IMR-90 (cell line): ENCODE results near the gene NACC2. TPM values are rescaled to one million over a fixed set of nuclear protein-coding genes. Genes with fewer than 3 reads are reported as not detected.

ENCODE experiments used
- ATAC-seq: fragments of 200-7000 bp; cut with Tn5 transposase; 2 replicates; pipeline ENCODE4 v1.9.1; 2020; ENCODE audit warnings: low read depth, mild to moderate bottlenecking, moderate library complexity
- BruUV-seq: library from RNA; stranded (reverse); fragments of 400-500 nt; replicated peaks from 2 replicates; lab custom pipeline; 2021; lab: Mats Ljungman, UMichigan
- CTCF ChIA-PET: fragments of 300-600 bp; formaldehyde crosslinking; extraction: SDS; loops from one replicate; lab custom pipeline; 2021; ENCODE audit warnings: antibody characterized with exemption; lab: Yijun Ruan, JAX
- POLR2A ChIA-PET: fragments of 300-600 bp; sonication (Branson Sonifier 250); formaldehyde crosslinking; loops from one replicate; lab custom pipeline; 2022; ENCODE audit warnings: antibody characterized with exemption; ENCODE audit not compliant: unreplicated experiment; lab: Charles Lee
- DNase-seq: peaks from one replicate; pipeline ENCODE4 v3.0.0; 2013
- H2AFZ ChIP-seq: replicated peaks from 2 replicates; pipeline ENCODE3; 2013; ENCODE audit warnings: low read length, mild to moderate bottlenecking; ENCODE audit not compliant: poor library complexity
- H2AK5ac ChIP-seq: 2 replicates; pipeline ENCODE4 v1.6.1; 2013; ENCODE audit warnings: low read depth, low read length, inconsistent platforms
- H2AK9ac ChIP-seq: replicated peaks from 2 replicates; pipeline ENCODE3; 2013; ENCODE audit warnings: mild to moderate bottlenecking, low read depth, low read length, moderate library complexity; ENCODE audit not compliant: poor library complexity
- H2BK120ac ChIP-seq: 2 replicates; pipeline ENCODE4 v1.6.1; 2013; ENCODE audit warnings: low read depth, low read length, inconsistent platforms
- H2BK15ac ChIP-seq: 3 replicates; pipeline ENCODE4 v1.6.1; 2013; ENCODE audit warnings: low read depth, low read length, inconsistent platforms
- H2BK20ac ChIP-seq: 2 replicates; pipeline ENCODE4 v1.6.1; 2013; ENCODE audit warnings: low read depth, mild to moderate bottlenecking, inconsistent platforms, low read length, moderate library complexity
- H2BK5ac ChIP-seq: 2 replicates; pipeline ENCODE4 v1.6.1; 2013; ENCODE audit warnings: mild to moderate bottlenecking, low read depth, low read length, inconsistent platforms; ENCODE audit not compliant: poor library complexity, severe bottlenecking
- H3K14ac ChIP-seq: replicated peaks from 2 replicates; pipeline ENCODE4 v1.6.1; 2013; ENCODE audit warnings: low read depth, low read length, inconsistent platforms
- H3K18ac ChIP-seq: 2 replicates; pipeline ENCODE4 v1.6.1; 2013; ENCODE audit warnings: low read depth, low read length, control low read depth
- H3K23ac ChIP-seq: 2 replicates; pipeline ENCODE4 v1.6.1; 2013; ENCODE audit warnings: low read depth, low read length, inconsistent platforms
- H3K27ac ChIP-seq: 2 replicates; pipeline ENCODE4 v1.5.1; 2013; ENCODE audit warnings: mild to moderate bottlenecking, control low read depth, low read length; ENCODE audit not compliant: insufficient read depth
- H3K27me3 ChIP-seq: 2 replicates; pipeline ENCODE4 v1.6.1; 2013; ENCODE audit warnings: low read length; ENCODE audit not compliant: control insufficient read depth, insufficient read depth
- H3K36me3 ChIP-seq: 2 replicates; pipeline ENCODE4 v1.6.1; 2013; ENCODE audit warnings: low read length, mixed read lengths; ENCODE audit not compliant: control insufficient read depth, insufficient read depth
- H3K4ac ChIP-seq: 2 replicates; pipeline ENCODE4 v1.6.1; 2013; ENCODE audit warnings: low read depth, low read length, inconsistent platforms
- H3K4me1 ChIP-seq: 2 replicates; pipeline ENCODE4 v1.6.1; 2013; ENCODE audit warnings: low read length, mixed read lengths; ENCODE audit not compliant: control insufficient read depth, insufficient read depth
- H3K4me2 ChIP-seq: 2 replicates; pipeline ENCODE4 v1.6.1; 2013; ENCODE audit warnings: low read depth, mild to moderate bottlenecking, control low read depth, low read length, moderate library complexity
- H3K4me3 ChIP-seq: 2 replicates; pipeline ENCODE4 v1.5.1; 2013; ENCODE audit warnings: low read depth, mild to moderate bottlenecking, control low read depth, low read length, moderate library complexity; ENCODE audit not compliant: insufficient read depth
- H3K56ac ChIP-seq: 2 replicates; pipeline ENCODE4 v1.6.1; 2013; ENCODE audit warnings: low read length, inconsistent platforms; ENCODE audit not compliant: insufficient read depth; ENCODE audit errors: extremely low read depth
- H3K79me1 ChIP-seq, 2 experiments: 2 replicates each; pipeline ENCODE4 v1.6.1; 2013; ENCODE audit warnings: low read length in 2 of 2, inconsistent platforms in 1 of 2, low read depth in 1 of 2
- H3K9ac ChIP-seq: 2 replicates; pipeline ENCODE4 v1.6.1; 2013; ENCODE audit warnings: low read depth, low read length, control low read depth
- H3K9me1 ChIP-seq: 2 replicates; pipeline ENCODE4 v1.6.1; 2013; ENCODE audit warnings: low read length, inconsistent platforms; ENCODE audit not compliant: insufficient read depth
- H3K9me3 ChIP-seq: 2 replicates; pipeline ENCODE4 v1.6.1; 2013; ENCODE audit warnings: low read length; ENCODE audit not compliant: control insufficient read depth, insufficient read depth
- H4K20me1 ChIP-seq: 2 replicates; pipeline ENCODE4 v1.6.1; 2013; ENCODE audit warnings: low read length, inconsistent platforms; ENCODE audit not compliant: insufficient read depth
- H4K5ac ChIP-seq: 2 replicates; pipeline ENCODE4 v1.6.1; 2013; ENCODE audit warnings: mild to moderate bottlenecking, low read depth, low read length, control low read depth
- H4K8ac ChIP-seq, 2 experiments: 2 replicates each; pipeline ENCODE4 v1.6.1; 2013; ENCODE audit warnings: low read depth in 2 of 2, low read length in 2 of 2, control low read depth in 1 of 2, inconsistent platforms in 1 of 2
- H4K91ac ChIP-seq: 2 replicates; pipeline ENCODE4 v1.6.1; 2013; ENCODE audit warnings: low read depth, low read length, inconsistent platforms; ENCODE audit not compliant: insufficient read depth
- CEBPB ChIP-seq: IDR thresholded peaks from 2 replicates; pipeline ENCODE4 v1.6.1; 2012; ENCODE audit warnings: low read depth, low read length, improper control_type of control experiment
- FOS ChIP-seq: fragments of 150-350 bp; IDR thresholded peaks from 2 replicates; pipeline ENCODE4 v1.6.1; 2016; ENCODE audit warnings: low read depth, low read length
- MAZ ChIP-seq: IDR thresholded peaks from 2 replicates; pipeline ENCODE4 v1.6.1; 2012; ENCODE audit warnings: low read depth, mild to moderate bottlenecking, low read length, improper control_type of control experiment, moderate library complexity, borderline replicate concordance
- POLR2A ChIP-seq: IDR thresholded peaks from 2 replicates; pipeline ENCODE4 v1.6.1; 2012; ENCODE audit warnings: mild to moderate bottlenecking, low read depth, low read length
- RFX5 ChIP-seq: IDR thresholded peaks from 2 replicates; pipeline ENCODE4 v1.8.0; 2012; ENCODE audit warnings: low read depth, mild to moderate bottlenecking, low read length, moderate library complexity
- WGBS, 2 experiments: methylation state at CpG; one replicate each; pipeline versions ENCODE4 v1.1.5 to v1.1.7; 2013; ENCODE audit warnings: missing lambda C conversion rate in 2 of 2; ENCODE audit not compliant: insufficient read length in 1 of 2; ENCODE audit errors: extremely low coverage in 2 of 2; 5-methylcytosine and 5-hydroxymethylcytosine counted together
- dilution Hi-C: fragments of 300-500 bp; cut with HindIII; formaldehyde crosslinking; loops from one replicate; pipeline ENCODE4 v1.14.3; 2018; ENCODE audit warnings: low sequenced_read_pairs; ENCODE audit not compliant: unreplicated experiment
- in situ Hi-C: fragments of 300-500 bp; cut with MboI; formaldehyde crosslinking; loops from 3 replicates; pipeline ENCODE4 v1.14.3; 2019; ENCODE audit warnings: low sequenced_read_pairs, inconsistent platforms, mixed read lengths
- intact Hi-C: fragments of 100-400 bp; cut with micrococcal nuclease; formaldehyde crosslinking; loops from 2 replicates; pipeline ENCODE4 v1.10.0; 2022
- polyA plus RNA-seq, 3 experiments: library from polyadenylated mRNA; depleted of rRNA; stranded (reverse); fragments of >200 nt; gene quantifications; 2 replicates each; pipeline ENCODE4 v1.2.3, GENCODE V29; 2012; ENCODE audit warnings: low replicate concordance in 1 of 3
- total RNA-seq: library from RNA; depleted of rRNA; stranded (reverse); fragments of >200 nt; gene quantifications from 2 replicates; pipeline ENCODE4 v1.2.3, GENCODE V29; 2012

NACC2 gene
- total and polyA plus RNA-seq, 2 of the 4 experiments (the other 2 are of a cell fraction), result 7.9 to 19.0 TPM

- in situ Hi-C loops (loop anchor here (10.0 kb wide), 1 partner anchor 424 kb away; the partner anchor contains the start of gene KCNT1), intact Hi-C loops (no loop called here), dilution Hi-C loops (no loop called here)
- WGBS, 2 experiments, result 48% methylated on average over 8 of the region's 17 CpGs; no CpG with 5 or more reads in 1 of the 2 experiments
- no peak overlapping the region for H2BK5ac ChIP-seq
- no peak overlapping the region for H3K23ac ChIP-seq
- H3K9me3 ChIP-seq, result no peaks in the 10 kb centered on the region; the same call in 1 of the 2 replicates
- ATAC-seq (no peak), DNase-seq (no peak)
- no peak overlapping the region for H3K4me3 ChIP-seq
- H4K91ac ChIP-seq, result no peak overlapping the region
- no peak overlapping the region for H3K9ac ChIP-seq
- no peaks in the 10 kb centered on the region for H3K4me1 ChIP-seq
- H3K56ac ChIP-seq, result no peak overlapping the region
- H4K5ac ChIP-seq, result no peak overlapping the region
- no peaks in the 10 kb centered on the region for H3K79me1 ChIP-seq
- no TSS peak for BruUV-seq
- H4K8ac ChIP-seq, result no peak overlapping the region
- H3K9me1 ChIP-seq, result no peaks in the 10 kb centered on the region
- no peak overlapping the region for H2BK120ac ChIP-seq
- no peaks in the 10 kb centered on the region for H3K36me3 ChIP-seq
- H2BK15ac ChIP-seq, result no peak overlapping the region
- no peak overlapping the region for H2AK5ac ChIP-seq
- H4K20me1 ChIP-seq, result no peaks in the 10 kb centered on the region; the same call in 1 of the 2 replicates
- TF ChIP-seq RFX5 (no peak), CEBPB (no peak), MAZ (no peak), FOS (no peak), POLR2A (no peak)
- H3K4ac ChIP-seq, result no peak overlapping the region
- ChIA-PET CTCF (interaction anchor here (0.6 kb wide), 1 partner anchor 206 kb away, joined by 5 read pairs; no protein-coding TSS in a partner anchor), POLR2A (no interaction called here)
- peaks cover 81% of the 10 kb centered on the region for H3K27me3 ChIP-seq
- no peak overlapping the region for H3K14ac ChIP-seq
- H2AK9ac ChIP-seq, result no peak overlapping the region
- no peak overlapping the region for H2BK20ac ChIP-seq
- no peak overlapping the region for H3K18ac ChIP-seq
- H2AFZ ChIP-seq, result peak overlapping the region; percentile 63
- H3K27ac ChIP-seq, result no peak overlapping the region
- no peak overlapping the region for H3K4me2 ChIP-seq
Observed at GRCh38 chr9:136129176-136129575, 34.1 kb upstream of the NACC2 start.
